AG08396 (cell line): Measurements from ENCODE around the gene MAN1A2.
"Not testable (repeated sequence)": the region's sequence is repeated elsewhere in the genome, so short reads cannot be mapped to it uniquely, and the experiment has no call there.

ENCODE experiments used
- DNase-seq: peaks from one replicate; pipeline ENCODE4 v3.0.0; 2012; ENCODE audit warnings: low spot score, mixed read lengths

Gene MAN1A2

GRCh38 chr1:117367046-117368025 lies at the start of gene MAN1A2:
Gene MAN1A2 (plus strand): TSS chr1:117367449. CDS start chr1:117368184, 735 bp downstream.
- DNase-seq = peak; percentile 74

- no peak for DNase-seq
Measured at GRCh38 chr1:117318011-117318410, 49.2 kb upstream of the MAN1A2 start.

GRCh38 chr1:117318426-117318825 lies 48.8 kb upstream of the MAN1A2 start:
- DNase-seq = no peak

GRCh38 chr1:117320515-117320914 lies 46.7 kb upstream of the MAN1A2 start:
- no peak for DNase-seq

- no peak for DNase-seq
Measured at GRCh38 chr1:117321680-117322609, 45.3 kb upstream of the MAN1A2 start.

- no peak for DNase-seq
Measured at GRCh38 chr1:117324357-117324756, 42.9 kb upstream of the MAN1A2 start.

GRCh38 chr1:117326035-117326434 lies 41.2 kb upstream of the MAN1A2 start:
- not testable (repeated sequence) for DNase-seq

GRCh38 chr1:117327011-117327410 lies 40.2 kb upstream of the MAN1A2 start:
- DNase-seq = no peak

GRCh38 chr1:117335376-117336086 lies 31.7 kb upstream of the MAN1A2 start:
- no peak for DNase-seq

GRCh38 chr1:117336088-117336817 lies 31.0 kb upstream of the MAN1A2 start:
- DNase-seq = no peak

- DNase-seq = peak; percentile 43
Measured at GRCh38 chr1:117339866-117340700, 27.2 kb upstream of the MAN1A2 start.

- no peak for DNase-seq
Measured at GRCh38 chr1:117341123-117341522, 26.1 kb upstream of the MAN1A2 start.

- no peak for DNase-seq
Measured at GRCh38 chr1:117342397-117342796, 24.9 kb upstream of the MAN1A2 start.

GRCh38 chr1:117346206-117346928 lies 20.9 kb upstream of the MAN1A2 start:
- DNase-seq = no peak

GRCh38 chr1:117347907-117348306 lies 19.3 kb upstream of the MAN1A2 start:
- DNase-seq = no peak

GRCh38 chr1:117352695-117353094 lies 14.6 kb upstream of the MAN1A2 start:
- DNase-seq = not testable (repeated sequence)

GRCh38 chr1:117357833-117358603 lies 9.2 kb upstream of the MAN1A2 start:
- not testable (repeated sequence) for DNase-seq

GRCh38 chr1:117358604-117358887 lies 8.7 kb upstream of the MAN1A2 start:
- not testable (repeated sequence) for DNase-seq
